ENCODE measurements around the gene PCF11. TPM values are rescaled to one million over a fixed set of nuclear protein-coding genes. Genes with fewer than 3 reads are reported as not detected.

PCF11 gene
- total RNA-seq, 6 experiments from 2014 or later = 16.0 to 23.1 (median 18.9) TPM

GRCh38 chr11:83122766-83123165, 34.2 kb upstream of the PCF11 start:
- H3K9me3 ChIP-seq = no peaks in the 10 kb centered on the region
- DNase-seq = no peak
- no peaks in the 10 kb centered on the region for H3K36me3 ChIP-seq
- no peak overlapping the region for H3K27ac ChIP-seq
- no peak overlapping the region for H3K4me3 ChIP-seq
- H3K27me3 ChIP-seq = no peaks in the 10 kb centered on the region
- no peak for ATAC-seq
- peaks cover 0 to 12% (median 6%) of the 10 kb centered on the region in 4 donors for H3K4me1 ChIP-seq
- intact Hi-C loops (cut with DNase I) = no loop called here
- TF ChIP-seq CTCF (IDR thresholded peaks at IDR 0.05) (no peak), POLR2A (IDR thresholded peaks at IDR 0.05) (no peak)
- 83% methylated on average over 2 of the region's 2 CpGs for WGBS (ENCODE audit: insufficient coverage, low coverage, low lambda C conversion rate, missing lambda C conversion rate)

GRCh38 chr11:83124636-83125424, 32.1 kb upstream of the PCF11 start:
- H3K27me3 ChIP-seq = no peaks in the 10 kb centered on the region
- ATAC-seq (no peak), DNase-seq (no peak)
- H3K4me3 ChIP-seq = no peak overlapping the region
- 56% methylated on average over 4 of the region's 4 CpGs for WGBS (ENCODE audit: insufficient coverage, low coverage, low lambda C conversion rate, missing lambda C conversion rate)
- no peaks in the 10 kb centered on the region for H3K36me3 ChIP-seq
- H3K9me3 ChIP-seq = no peaks in the 10 kb centered on the region
- H3K27ac ChIP-seq = no peak overlapping the region
- H3K4me1 ChIP-seq = no peaks in the 10 kb centered on the region
- TF ChIP-seq POLR2A (IDR thresholded peaks at IDR 0.05) (no peak), CTCF (IDR thresholded peaks at IDR 0.05) (no peak)
- intact Hi-C loops (cut with DNase I) = no loop called here

GRCh38 chr11:83125577-83125976, 31.4 kb upstream of the PCF11 start:
- ATAC-seq = no peak
- intact Hi-C loops (cut with DNase I) = no loop called here
- Histone ChIP-seq H3K36me3 (no peaks in the 10 kb centered on the region), H3K27me3 (no peaks in the 10 kb centered on the region), H3K4me1 (no peaks in the 10 kb centered on the region), H3K9me3 (no peaks in the 10 kb centered on the region), H3K4me3 (no peak overlapping the region), H3K27ac (no peak overlapping the region)
- WGBS (ENCODE audit: insufficient coverage, low coverage, low lambda C conversion rate, missing lambda C conversion rate) = 80% methylated on average over 5 of the region's 5 CpGs
- TF ChIP-seq CTCF (IDR thresholded peaks at IDR 0.05) (no peak), POLR2A (IDR thresholded peaks at IDR 0.05) (no peak)
- DNase-seq = no peak

GRCh38 chr11:83127310-83127637, 29.7 kb upstream of the PCF11 start:
- no peak for DNase-seq
- H3K4me3 ChIP-seq = no peak overlapping the region
- WGBS (ENCODE audit: insufficient coverage, low coverage, low lambda C conversion rate, missing lambda C conversion rate) = 92% methylated on average over 5 of the region's 5 CpGs
- H3K27ac ChIP-seq = no peak overlapping the region
- TF ChIP-seq POLR2A (IDR thresholded peaks at IDR 0.05) (no peak), CTCF (IDR thresholded peaks at IDR 0.05) (no peak)
- H3K4me1 ChIP-seq = no peaks in the 10 kb centered on the region
- no peaks in the 10 kb centered on the region for H3K36me3 ChIP-seq
- no peaks in the 10 kb centered on the region for H3K27me3 ChIP-seq
- H3K9me3 ChIP-seq = no peaks in the 10 kb centered on the region
- no peak for ATAC-seq
- intact Hi-C loops (cut with DNase I) = no loop called here

All from right lobe of liver (tissue), 6 donors.